DMS114 treated with DMSO at 0.1 percent for 48 hours (cell line): ENCODE data around the gene MAN2A2.
"Not testable (repeated sequence)": the region's sequence is repeated elsewhere in the genome, so short reads cannot be mapped to it uniquely, and the experiment has no call there.

Experiments
- DNase-seq: peaks from one replicate; lab custom pipeline; 2025; ENCODE audit not compliant: unreplicated experiment; lab: John Stamatoyannopoulos, UW

Gene MAN2A2

DNA sequence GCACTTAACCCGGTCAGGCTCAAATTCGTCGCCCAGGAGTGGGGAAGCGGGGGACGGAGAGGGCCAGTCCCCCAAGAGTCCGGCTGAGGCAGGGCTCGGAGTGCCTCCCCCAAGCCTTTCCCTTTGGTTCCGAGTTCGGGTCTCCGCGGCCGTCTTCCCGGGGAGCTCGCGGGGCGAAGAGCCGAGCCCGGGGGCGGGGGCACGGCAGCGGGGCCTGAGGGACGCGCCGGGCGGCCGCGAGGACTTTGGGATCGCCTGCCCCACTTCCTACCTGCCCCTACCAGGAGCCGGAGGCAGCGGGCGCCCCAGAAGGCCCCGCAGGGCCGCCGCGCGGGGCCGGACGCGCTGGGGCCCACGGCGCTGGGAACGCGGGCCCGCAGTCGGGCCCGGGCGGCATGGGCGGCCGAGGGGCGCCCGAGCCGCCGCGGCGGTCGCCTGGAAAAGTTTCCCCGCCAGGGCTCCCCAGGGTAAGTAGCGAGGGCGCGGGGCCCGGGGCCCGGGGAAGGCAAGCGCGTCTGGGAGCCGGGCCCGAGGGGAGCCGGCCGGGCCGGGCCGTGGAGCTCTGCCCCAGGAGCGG is 31.9 kb upstream of the MAN2A2 start:
- DNase-seq: no peak

DNA sequence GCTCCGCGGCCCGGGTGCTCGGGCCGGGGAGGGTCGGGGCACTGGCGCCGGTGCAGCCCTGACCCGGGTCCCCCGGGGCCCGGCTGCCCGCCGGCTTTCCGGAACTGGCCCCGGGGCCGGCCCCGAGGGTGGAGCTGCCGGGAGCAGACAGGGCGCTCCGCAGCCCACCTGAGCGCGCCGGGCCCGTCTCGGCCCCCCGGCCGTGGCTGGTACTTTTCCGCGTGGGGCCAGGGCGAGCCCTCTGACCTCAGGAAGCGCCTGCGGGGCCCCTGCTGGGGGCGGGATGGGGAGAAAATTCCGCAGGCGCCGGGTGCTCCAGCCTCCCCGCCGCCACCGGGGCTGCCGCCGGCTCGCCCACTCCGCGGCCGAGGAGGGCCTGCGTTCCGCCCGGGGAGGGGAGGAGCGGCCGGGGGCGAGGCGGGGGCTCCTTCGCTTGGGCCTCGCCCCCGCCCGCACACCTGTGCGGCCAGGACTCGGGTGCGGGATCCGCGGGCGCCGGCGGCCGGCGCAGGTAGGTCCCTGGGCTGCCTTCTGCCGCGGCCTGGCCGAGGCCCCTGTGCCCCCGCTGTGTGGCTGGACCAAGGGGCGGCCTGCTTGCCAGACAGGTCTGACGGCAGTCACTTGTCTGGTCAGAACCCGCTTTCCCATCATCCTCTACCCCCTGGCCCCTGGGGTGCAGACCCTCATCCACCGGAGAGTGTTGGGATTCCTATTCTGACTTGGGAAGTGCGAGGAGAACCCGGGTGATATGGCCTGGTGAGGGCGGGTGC is 31.2 kb upstream of the MAN2A2 start:
- DNase-seq: no peak

DNA sequence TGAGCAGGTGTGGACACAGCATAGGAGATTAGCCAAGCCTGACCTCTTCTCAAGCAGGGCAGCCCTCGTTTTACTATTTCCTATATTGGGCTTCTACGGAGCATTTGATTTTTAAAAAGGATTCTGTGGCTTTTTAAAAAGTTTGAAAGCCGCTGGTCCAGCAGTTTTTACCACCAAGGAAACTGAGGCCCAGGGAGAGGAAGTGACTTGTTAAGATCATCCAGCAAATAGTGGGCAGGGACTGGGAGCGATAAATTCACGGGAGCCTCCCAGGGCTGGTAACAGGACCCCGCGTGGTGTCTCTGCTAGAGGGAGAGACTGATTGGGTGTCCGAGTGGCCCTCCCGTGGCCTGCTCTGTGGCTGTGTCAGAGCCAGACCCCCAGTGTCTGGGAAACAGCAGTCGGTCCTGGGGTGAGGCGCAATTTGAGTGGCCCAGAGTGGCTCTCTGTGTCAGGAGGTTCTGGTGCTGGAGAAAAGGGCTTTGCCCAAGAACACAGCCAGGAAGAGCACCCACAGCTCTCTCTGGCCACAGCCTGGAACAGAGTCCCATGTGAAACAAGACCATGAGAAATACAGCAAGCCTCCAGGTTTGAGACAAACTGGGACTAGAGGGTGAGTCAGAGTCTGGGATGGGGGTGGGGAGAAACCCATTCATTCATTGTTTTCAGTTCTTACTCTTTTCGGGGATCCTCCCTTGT is 30.5 kb upstream of the MAN2A2 start:
- DNase-seq: no peak

DNA sequence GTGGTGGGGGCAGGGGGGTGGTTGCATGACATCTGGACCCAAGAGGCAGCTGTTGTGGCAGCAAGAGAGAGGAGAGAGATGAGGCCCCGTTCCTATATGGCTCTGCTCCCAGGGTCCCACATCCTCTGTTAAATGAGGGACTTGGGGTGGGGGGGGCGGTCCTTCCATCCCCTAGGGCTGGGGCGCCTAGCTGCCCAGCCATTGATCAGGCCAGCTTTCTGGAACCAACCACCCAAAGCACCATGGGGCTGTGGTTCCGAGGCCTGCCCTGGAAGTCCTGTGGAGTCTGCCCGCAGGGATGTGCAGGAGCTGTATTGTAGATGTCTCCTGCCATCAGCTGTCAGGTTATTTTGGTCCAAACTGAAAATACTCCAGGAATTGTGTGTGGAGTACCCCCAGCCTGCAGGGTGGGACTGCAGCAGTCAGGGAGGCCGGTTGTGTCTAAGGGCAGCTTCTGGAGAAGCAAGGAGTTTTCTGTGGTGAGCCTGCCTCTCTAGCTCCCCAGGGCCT is 29.6 kb upstream of the MAN2A2 start:
- DNase-seq: no peak

DNA sequence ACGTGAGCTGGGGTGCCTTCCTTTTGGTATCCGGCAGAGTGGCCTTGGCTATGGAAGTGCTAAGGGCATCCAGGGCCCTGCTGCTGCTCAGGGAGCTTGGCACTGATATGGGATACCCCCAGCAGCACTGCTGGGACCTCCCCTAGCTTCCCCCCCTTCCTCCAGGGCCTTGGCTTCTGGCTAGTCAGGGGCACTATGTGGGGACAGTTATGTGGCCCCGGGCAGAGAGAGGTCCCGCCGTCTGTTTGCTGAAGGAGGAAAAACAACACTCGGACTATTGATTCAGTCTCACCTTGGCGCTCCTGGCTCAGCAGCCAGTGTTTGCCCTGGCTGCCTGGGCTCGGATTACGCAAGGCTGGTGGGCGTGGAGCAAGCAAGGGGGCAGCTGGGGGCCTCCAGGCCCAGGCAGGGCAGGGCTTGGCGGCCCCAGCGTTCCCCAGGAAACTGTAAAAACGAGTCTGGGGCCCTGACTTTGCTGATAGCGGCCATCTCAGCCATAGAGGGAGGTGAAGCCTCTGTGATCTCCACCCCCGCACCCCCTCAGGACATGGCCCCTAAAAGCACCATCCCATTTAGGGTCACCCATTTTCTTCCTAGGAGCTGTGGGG is 29.0 kb upstream of the MAN2A2 start:
- DNase-seq: no peak

DNA sequence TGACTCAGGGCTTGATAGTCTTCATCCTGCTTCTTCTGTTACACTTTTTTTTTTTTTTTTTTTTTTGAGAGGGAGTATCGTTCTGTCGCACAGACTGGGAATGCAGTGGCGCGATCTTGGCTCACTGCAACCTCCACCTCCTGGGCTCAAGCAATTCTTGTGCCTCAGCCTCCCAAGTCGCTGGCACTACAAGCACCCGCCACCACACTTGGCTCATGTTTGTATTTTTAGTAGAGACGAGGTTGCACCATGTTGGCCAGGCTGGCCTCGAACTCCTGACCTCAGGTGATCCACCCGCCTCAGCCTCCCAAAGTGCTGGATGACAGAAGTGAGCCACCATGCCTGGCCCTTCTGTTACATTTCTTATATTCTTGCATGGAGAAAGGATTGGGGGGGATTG is 28.1 kb upstream of the MAN2A2 start:
- not testable (repeated sequence) for DNase-seq

DNA sequence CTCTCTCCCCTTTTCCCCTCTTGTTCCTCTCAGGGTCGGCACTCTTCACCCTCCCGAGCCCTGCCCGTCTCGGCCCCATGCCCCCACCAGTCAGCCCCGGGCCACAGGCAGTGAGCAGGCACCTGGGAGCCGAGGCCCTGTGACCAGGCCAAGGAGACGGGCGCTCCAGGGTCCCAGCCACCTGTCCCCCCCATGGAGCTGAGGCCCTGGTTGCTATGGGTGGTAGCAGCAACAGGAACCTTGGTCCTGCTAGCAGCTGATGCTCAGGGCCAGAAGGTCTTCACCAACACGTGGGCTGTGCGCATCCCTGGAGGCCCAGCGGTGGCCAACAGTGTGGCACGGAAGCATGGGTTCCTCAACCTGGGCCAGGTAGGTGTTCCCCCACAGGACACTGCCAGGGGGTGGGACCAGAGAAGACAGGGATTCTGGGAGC is 27.5 kb upstream of the MAN2A2 start:
- DNase-seq: no peak

DNA sequence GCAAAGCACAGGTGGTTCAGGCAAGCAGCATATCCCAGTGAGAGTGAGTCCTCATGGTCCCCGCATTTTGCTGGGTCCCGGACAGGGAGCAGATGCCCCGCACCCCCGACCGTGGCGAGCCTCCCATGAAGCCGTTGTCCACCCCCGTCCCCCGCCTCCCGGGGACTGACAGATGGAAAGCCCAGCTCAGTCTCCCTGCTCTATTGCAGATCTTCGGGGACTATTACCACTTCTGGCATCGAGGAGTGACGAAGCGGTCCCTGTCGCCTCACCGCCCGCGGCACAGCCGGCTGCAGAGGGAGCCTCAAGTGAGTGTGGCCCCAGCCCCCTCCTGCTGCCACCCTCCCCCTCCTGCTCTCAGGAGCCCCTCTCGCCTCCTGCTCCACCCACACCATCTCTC is 27.1 kb upstream of the MAN2A2 start:
- DNase-seq: no peak

DNA sequence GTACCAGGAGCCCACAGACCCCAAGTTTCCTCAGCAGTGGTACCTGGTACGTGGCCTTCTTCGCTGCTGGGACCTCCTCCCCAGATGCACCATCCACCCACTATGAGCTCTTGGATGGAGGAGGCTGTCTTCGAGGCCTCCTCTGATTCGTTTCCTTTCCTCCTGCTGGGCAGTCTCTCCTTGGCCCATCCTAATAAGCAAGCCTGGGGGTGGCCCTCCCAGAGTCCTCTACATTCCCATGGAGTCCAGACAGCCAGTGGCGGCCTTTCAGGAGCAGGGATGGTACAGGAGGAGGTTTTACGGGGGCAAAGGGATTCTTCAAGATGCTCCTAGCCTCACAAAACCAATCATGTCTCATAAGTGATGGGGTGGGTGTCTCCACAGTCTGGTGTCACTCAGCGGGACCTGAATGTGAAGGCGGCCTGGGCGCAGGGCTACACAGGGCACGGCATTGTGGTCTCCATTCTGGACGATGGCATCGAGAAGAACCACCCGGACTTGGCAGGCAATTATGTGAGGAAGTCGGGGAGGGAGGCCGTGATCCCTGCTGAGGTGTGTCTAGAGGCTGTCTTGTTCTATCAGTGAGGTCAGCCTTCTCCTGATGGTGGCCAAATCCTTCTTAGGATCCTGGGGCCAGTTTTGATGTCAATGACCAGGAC is 26.5 kb upstream of the MAN2A2 start:
- DNase-seq: no peak

DNA sequence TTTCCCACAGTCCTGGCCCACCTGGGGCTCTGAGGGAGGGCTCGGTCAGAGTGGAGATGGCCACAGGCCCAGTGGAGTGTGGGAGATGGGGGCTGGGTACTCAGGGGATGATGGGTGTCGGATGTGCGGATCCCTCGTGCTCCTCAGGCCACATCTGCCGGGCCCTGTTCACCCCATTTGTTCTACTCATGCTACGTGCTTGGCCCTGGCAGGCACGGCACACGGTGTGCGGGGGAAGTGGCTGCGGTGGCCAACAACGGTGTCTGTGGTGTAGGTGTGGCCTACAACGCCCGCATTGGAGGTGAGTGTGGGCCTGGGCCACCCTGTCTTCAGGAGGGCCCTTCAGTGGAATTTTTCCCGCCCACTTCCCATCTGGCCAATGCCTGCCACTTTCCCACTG is 25.8 kb upstream of the MAN2A2 start:
- no peak for DNase-seq

DNA sequence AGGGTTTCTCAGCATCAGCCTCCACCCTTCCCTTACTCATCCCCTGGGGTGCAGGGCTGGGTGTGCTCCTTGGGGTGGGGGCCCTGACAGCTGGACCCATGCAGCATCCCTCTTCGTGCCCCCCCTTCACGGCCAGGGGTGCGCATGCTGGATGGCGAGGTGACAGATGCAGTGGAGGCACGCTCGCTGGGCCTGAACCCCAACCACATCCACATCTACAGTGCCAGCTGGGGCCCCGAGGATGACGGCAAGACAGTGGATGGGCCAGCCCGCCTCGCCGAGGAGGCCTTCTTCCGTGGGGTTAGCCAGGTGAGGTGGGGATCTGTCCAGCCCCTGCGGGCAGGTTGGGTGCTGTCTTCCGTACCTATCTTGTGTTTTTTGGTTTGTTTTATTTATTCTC is 25.1 kb upstream of the MAN2A2 start:
- no peak for DNase-seq

DNA sequence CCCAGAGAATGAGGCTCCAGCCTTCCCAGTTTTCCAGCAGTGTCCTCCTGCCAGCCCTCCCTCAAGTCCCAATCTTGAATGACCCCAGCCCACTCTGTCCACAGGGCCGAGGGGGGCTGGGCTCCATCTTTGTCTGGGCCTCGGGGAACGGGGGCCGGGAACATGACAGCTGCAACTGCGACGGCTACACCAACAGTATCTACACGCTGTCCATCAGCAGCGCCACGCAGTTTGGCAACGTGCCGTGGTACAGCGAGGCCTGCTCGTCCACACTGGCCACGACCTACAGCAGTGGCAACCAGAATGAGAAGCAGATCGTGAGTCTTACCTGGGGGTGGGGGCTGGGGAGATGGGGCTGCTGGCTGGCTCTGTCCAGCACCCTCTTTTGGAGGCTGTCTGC is 24.4 kb upstream of the MAN2A2 start:
- DNase-seq: no peak

DNA sequence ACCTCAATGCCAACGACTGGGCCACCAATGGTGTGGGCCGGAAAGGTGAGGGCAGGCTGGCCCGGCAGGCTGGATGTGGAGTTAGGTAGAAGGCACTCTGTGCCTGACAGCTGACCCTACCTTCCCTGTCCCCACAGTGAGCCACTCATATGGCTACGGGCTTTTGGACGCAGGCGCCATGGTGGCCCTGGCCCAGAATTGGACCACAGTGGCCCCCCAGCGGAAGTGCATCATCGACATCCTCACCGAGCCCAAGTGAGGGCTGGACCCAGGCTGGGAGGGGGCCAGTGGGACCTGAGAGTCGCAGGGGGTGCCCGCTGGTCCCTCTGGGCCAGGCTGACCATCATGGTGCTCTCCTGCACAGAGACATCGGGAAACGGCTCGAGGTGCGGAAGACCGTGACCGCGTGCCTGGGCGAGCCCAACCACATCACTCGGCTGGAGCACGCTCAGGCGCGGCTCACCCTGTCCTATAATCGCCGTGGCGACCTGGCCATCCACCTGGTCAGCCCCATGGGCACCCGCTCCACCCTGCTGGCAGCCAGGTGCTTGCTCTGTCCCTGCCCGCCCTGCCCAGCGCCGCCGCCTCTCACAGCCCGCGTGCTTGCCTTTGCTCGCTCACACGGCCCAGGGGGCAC is 23.3 kb upstream of the MAN2A2 start:
- no peak for DNase-seq

DNA sequence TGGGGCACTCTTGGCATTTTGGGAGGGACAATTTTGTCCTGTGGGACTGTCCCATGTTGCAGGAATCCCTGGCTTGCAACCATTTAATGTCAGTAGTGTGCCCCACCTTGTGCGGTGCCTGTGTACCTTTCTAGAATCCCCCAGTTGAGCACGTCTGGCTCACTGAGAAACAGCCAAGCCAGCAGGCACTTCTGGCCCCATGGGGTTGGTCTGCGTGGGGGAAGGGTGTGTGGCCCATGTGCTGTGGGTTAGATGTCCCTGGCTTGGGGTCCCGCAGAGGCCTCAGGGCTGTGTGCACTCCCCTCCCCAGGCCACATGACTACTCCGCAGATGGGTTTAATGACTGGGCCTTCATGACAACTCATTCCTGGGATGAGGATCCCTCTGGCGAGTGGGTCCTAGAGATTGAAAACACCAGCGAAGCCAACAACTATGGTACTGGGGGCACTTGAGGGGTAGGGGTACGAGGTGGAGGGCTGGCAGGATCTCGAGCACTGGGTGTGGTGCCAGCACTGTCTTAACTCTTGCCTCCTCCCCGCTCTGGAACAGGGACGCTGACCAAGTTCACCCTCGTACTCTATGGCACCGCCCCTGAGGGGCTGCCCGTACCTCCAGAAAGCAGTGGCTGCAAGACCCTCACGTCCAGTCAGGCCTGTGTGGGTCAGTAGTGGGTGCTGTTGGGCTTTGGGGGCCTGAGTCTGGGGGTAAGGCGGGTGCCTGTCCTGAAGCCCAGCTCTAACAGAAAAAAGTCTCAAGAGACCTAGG is 22.5 kb upstream of the MAN2A2 start:
- DNase-seq: no peak

DNA sequence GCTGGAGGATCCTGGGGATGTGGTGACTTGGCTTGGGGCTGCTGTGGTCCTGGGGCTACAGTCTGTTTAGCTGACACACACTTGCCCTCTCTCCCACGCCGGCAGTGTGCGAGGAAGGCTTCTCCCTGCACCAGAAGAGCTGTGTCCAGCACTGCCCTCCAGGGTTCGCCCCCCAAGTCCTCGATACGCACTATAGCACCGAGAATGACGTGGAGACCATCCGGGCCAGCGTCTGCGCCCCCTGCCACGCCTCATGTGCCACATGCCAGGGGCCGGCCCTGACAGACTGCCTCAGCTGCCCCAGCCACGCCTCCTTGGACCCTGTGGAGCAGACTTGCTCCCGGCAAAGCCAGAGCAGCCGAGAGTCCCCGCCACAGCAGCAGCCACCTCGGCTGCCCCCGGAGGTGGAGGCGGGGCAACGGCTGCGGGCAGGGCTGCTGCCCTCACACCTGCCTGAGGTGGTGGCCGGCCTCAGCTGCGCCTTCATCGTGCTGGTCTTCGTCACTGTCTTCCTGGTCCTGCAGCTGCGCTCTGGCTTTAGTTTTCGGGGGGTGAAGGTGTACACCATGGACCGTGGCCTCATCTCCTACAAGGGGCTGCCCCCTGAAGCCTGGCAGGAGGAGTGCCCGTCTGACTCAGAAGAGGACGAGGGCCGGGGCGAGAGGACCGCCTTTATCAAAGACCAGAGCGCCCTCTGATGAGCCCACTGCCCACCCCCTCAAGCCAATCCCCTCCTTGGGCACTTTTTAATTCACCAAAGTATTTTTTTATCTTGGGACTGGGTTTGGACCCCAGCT is 21.7 kb upstream of the MAN2A2 start:
- no peak for DNase-seq

DNA sequence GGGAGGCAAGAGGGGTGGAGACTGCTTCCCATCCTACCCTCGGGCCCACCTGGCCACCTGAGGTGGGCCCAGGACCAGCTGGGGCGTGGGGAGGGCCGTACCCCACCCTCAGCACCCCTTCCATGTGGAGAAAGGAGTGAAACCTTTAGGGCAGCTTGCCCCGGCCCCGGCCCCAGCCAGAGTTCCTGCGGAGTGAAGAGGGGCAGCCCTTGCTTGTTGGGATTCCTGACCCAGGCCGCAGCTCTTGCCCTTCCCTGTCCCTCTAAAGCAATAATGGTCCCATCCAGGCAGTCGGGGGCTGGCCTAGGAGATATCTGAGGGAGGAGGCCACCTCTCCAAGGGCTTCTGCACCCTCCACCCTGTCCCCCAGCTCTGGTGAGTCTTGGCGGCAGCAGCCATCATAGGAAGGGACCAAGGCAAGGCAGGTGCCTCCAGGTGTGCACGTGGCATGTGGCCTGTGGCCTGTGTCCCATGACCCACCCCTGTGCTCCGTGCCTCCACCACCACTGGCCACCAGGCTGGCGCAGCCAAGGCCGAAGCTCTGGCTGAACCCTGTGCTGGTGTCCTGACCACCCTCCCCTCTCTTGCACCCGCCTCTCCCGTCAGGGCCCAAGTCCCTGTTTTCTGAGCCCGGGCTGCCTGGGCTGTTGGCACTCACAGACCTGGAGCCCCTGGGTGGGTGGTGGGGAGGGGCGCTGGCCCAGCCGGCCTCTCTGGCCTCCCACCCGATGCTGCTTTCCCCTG is 21.0 kb upstream of the MAN2A2 start:
- DNase-seq: no peak

DNA sequence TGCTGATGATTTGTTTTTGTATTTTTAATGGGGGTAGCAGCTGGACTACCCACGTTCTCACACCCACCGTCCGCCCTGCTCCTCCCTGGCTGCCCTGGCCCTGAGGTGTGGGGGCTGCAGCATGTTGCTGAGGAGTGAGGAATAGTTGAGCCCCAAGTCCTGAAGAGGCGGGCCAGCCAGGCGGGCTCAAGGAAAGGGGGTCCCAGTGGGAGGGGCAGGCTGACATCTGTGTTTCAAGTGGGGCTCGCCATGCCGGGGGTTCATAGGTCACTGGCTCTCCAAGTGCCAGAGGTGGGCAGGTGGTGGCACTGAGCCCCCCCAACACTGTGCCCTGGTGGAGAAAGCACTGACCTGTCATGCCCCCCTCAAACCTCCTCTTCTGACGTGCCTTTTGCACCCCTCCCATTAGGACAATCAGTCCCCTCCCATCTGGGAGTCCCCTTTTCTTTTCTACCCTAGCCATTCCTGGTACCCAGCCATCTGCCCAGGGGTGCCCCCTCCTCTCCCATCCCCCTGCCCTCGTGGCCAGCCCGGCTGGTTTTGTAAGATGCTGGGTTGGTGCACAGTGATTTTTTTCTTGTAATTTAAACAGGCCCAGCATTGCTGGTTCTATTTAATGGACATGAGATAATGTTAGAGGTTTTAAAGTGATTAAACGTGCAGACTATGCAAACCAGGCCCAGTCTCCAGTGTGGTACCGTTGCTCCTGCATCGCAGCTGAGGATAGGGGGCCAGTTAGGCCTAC is 20.1 kb upstream of the MAN2A2 start:
- DNase-seq: no peak

DNA sequence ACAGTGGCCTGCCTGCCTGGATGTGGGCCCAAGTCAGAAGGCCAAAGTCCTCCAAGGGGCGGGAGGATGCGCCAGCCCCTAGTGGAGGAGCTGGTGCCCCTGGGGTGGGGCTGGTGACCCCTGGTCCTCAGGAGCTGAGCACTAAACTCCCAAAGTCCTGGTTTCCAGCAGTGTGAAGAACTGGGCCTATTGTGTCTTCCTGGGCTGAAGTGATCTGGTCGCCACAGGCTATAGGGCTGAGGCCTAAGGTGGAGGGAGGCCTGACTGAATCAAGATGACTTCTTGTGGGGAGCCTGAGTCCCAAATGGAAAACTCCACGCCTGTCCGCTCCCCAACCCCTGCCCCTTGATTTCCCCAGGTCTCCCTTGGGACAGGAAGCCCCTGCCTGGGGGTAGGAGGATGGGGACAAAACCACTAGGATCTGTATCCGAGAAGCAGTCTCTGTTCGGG is 19.6 kb upstream of the MAN2A2 start:
- no peak for DNase-seq
